HL-60/S4 treated with retinoic acid at 250 ng/mL for 4 days and 3 days (cell line): ENCODE results near the gene AOC2.
"Not testable (repeated sequence)": the region's sequence is repeated elsewhere in the genome, so short reads cannot be mapped to it uniquely, and the experiment has no call there.

Source experiments
- in situ Hi-C: fragments of 300-500 bp; cut with MboI; formaldehyde crosslinking; loops from 2 replicates; pipeline ENCODE4 v1.7.0; 2022; ENCODE audit warnings: low sequenced_read_pairs

AOC2 gene

GRCh38 chr17:42832213-42832933 is 12.0 kb upstream of the AOC2 start:
- in situ Hi-C loops: loop anchor here (5.0 kb wide), 1 partner anchor 95 kb away; no protein-coding TSS in a partner anchor

GRCh38 chr17:42832934-42833766 is 11.2 kb upstream of the AOC2 start, which contains the start of gene PSME3:
Gene PSME3 (plus strand): TSS chr17:42833397. CDS start chr17:42833632, 235 bp downstream.
- in situ Hi-C loops: loop anchor here (5.0 kb wide), 1 partner anchor 94 kb away; no protein-coding TSS in a partner anchor

- in situ Hi-C loops: loop anchor here (5.0 kb wide), 1 partner anchor 93 kb away; no protein-coding TSS in a partner anchor
Measured at GRCh38 chr17:42833767-42834422, 10.5 kb upstream of the AOC2 start.

GRCh38 chr17:42835732-42836131 is 8.6 kb upstream of the AOC2 start:
- in situ Hi-C loops: no loop called here

GRCh38 chr17:42841975-42842685 is 2.2 kb upstream of the AOC2 start:
- in situ Hi-C loops: no loop called here

- in situ Hi-C loops: no loop called here
Measured at GRCh38 chr17:42843358-42843934, 934 bp upstream of the AOC2 start.

- in situ Hi-C loops: no loop called here
Measured at GRCh38 chr17:42844761-42845555, 578 bp downstream of the AOC2 start.

- in situ Hi-C loops: no loop called here
Measured at GRCh38 chr17:42845556-42845917, 1.2 kb downstream of the AOC2 start.

- in situ Hi-C loops: no loop called here
Measured at GRCh38 chr17:42845918-42846593, 1.7 kb downstream of the AOC2 start.

GRCh38 chr17:42846594-42847280 is 2.4 kb downstream of the AOC2 start:
- in situ Hi-C loops: no loop called here

- in situ Hi-C loops: no loop called here
Measured at GRCh38 chr17:42848093-42848492, 3.7 kb downstream of the AOC2 start.

- in situ Hi-C loops: no loop called here
Measured at GRCh38 chr17:42849031-42849430, 4.7 kb downstream of the AOC2 start.

- in situ Hi-C loops: no loop called here
Measured at GRCh38 chr17:42849451-42850181, 5.2 kb downstream of the AOC2 start.

GRCh38 chr17:42850954-42851353 is 6.6 kb downstream of the AOC2 start, which contains the start of gene AOC3:
Gene AOC3 (plus strand): TSS chr17:42851199. CDS start chr17:42851344, 145 bp downstream.
- in situ Hi-C loops: no loop called here

- in situ Hi-C loops: not testable (repeated sequence)
Measured at GRCh38 chr17:42851371-42852240, 7.2 kb downstream of the AOC2 start.

GRCh38 chr17:42852351-42852750 is 8.0 kb downstream of the AOC2 start:
- in situ Hi-C loops: no loop called here

- in situ Hi-C loops: no loop called here
Measured at GRCh38 chr17:42853004-42853403, 8.6 kb downstream of the AOC2 start.
